ENCODE data around the gene FAM168A.
A peak's percentile ranks its signal among the peaks of the same experiment; 100 is the strongest.
"Not testable (repeated sequence)": the region's sequence is repeated elsewhere in the genome, so short reads cannot be mapped to it uniquely, and the experiment has no call there.

The FAM168A gene

GRCh38 chr11:73592640-73593039 is 5.3 kb downstream of the FAM168A start:
- DNase-seq = no peak

- no peak for DNase-seq
Measured at GRCh38 chr11:73591743-73592142, 6.2 kb downstream of the FAM168A start.

GRCh38 chr11:73590991-73591390 is 6.9 kb downstream of the FAM168A start:
- DNase-seq = no peak

GRCh38 chr11:73586791-73587190 is 11.1 kb downstream of the FAM168A start:
- no peak for DNase-seq

- peak; percentile 81 for DNase-seq
Measured at GRCh38 chr11:73585834-73586575, 11.9 kb downstream of the FAM168A start.

- no peak for DNase-seq
Measured at GRCh38 chr11:73584831-73585230, 13.1 kb downstream of the FAM168A start.

GRCh38 chr11:73582653-73583052 is 15.3 kb downstream of the FAM168A start:
- no peak for DNase-seq

- DNase-seq = not testable (repeated sequence)
Measured at GRCh38 chr11:73580749-73581148, 17.2 kb downstream of the FAM168A start.

- DNase-seq = no peak
Measured at GRCh38 chr11:73579641-73580434, 18.1 kb downstream of the FAM168A start.

GRCh38 chr11:73578592-73579185 is 19.2 kb downstream of the FAM168A start:
- no peak for DNase-seq

- DNase-seq = peak; percentile 50
Measured at GRCh38 chr11:73577496-73577917, 20.4 kb downstream of the FAM168A start.

- DNase-seq = no peak
Measured at GRCh38 chr11:73576185-73576614, 21.7 kb downstream of the FAM168A start.

GRCh38 chr11:73571982-73572381 is 25.9 kb downstream of the FAM168A start:
- not testable (repeated sequence) for DNase-seq

- peak; percentile 55 for DNase-seq
Measured at GRCh38 chr11:73570415-73571114, 27.3 kb downstream of the FAM168A start.

GRCh38 chr11:73566977-73567755 is 30.7 kb downstream of the FAM168A start:
- no peak for DNase-seq

- DNase-seq = peak; percentile 15
Measured at GRCh38 chr11:73566422-73566821, 31.5 kb downstream of the FAM168A start.

GRCh38 chr11:73565804-73566203 is 32.1 kb downstream of the FAM168A start:
- no peak for DNase-seq

GRCh38 chr11:73564903-73565302 is 33.0 kb downstream of the FAM168A start:
- no peak for DNase-seq

- no peak for DNase-seq
Measured at GRCh38 chr11:73563539-73564200, 34.2 kb downstream of the FAM168A start.

GRCh38 chr11:73559743-73560142 is 38.2 kb downstream of the FAM168A start:
- DNase-seq = no peak

GRCh38 chr11:73556966-73557365 is 40.9 kb downstream of the FAM168A start:
- DNase-seq = no peak

GRCh38 chr11:73555615-73556014 is 42.3 kb downstream of the FAM168A start:
- DNase-seq = no peak
